GOT3 (cell line): ENCODE results near the gene CATSPERE.
"Not testable (repeated sequence)": the region's sequence is repeated elsewhere in the genome, so short reads cannot be mapped to it uniquely, and the experiment has no call there.

Source experiments
- DNase-seq: peaks from one replicate; lab custom pipeline; 2025; ENCODE audit warnings: mixed read lengths; lab: John Stamatoyannopoulos, UW

CATSPERE gene

DNA sequence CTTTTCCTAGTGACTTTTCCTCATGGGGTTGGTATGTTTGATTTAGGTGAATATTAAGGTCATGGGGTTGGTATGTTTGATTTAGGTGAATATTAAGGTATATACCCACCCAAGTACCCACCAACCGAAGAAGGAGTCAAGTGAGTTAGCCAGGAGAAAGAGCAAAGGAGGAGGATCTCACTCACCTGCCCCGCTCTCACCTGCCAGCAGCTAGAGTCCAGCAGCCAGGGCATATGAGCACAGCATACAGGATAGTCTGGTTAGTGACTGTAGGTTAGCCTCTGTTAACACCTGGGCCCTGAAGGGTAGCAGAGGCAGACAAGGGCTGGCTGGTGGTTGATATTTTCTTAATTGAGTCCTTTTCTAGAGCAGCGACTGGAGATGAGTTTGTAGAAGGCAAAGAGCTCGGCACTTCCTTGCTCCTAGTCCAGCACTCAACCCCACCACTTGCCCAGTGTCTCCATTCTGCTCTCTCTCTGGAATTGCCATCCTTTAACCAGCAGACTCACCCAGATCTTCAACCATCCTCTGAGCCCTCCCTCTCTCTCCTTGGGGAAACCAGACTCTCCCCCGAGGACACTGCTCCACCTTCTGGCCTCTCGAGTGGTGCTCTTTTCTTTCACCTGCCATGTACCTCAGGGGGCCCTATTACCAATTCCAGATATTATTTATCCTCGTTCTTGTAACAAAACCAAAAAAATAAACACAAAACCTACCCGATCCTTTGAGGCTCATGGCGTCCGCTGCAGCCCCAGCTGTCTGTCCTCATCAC is 175.6 kb downstream of the CATSPERE start:
- DNase-seq: no peak

DNA sequence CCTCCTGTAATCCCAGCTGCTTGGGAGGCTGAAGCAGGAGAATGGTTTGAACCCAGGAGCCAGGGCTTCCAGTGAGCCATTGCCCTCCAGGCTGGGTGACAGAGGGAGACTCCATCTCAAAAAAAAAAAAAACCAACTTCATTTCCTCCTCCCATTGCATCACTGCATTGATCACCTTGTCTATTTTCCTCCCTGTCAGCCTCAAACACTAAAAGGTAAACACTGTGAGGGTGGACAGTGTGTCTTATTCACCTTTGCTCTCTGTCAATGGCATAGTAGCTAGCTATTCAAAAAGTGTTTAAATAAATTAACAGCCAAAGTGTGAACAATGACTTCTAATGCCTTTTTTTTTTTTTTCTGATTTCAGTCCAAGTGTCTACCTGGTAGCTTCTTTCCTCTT is 178.5 kb downstream of the CATSPERE start:
- DNase-seq: no peak

DNA sequence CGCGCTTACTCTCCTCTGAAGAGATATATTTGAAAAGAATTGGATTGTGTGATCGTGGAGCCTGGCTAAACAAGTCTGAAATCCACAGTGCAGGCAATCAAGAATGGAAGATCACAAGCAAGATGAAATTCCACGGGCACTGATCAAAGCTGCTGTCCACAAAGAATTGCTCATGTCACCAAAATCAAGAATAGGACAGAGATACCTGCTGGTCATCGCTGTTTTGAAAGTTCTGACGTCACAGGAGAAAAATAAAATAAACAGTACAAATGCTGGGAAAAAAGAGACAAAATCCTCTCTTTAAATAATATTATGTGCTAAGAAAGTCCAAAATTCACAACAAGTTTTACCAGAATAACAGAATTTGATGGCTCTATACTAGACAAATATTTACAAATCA is 179.8 kb downstream of the CATSPERE start:
- DNase-seq: no peak

DNA sequence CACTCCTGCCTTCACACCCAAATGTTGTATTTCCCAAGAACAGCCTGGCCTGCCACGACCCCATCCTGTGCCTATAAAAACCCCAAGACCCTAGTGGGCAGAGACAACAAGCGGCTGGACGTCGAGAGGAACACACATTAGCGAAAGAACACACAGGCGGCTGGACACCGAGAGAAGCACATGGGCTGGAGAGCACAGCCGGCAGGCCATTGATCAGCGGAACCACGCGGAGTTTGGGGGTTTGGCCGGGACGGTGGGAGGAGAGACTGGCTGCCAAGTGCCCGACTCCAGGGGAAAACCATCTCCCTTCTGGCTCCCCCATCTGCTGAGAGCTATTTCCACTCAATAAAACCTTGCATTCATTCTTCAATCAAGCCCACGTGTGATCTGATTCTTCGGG is 181.5 kb downstream of the CATSPERE start:
- no peak for DNase-seq

DNA sequence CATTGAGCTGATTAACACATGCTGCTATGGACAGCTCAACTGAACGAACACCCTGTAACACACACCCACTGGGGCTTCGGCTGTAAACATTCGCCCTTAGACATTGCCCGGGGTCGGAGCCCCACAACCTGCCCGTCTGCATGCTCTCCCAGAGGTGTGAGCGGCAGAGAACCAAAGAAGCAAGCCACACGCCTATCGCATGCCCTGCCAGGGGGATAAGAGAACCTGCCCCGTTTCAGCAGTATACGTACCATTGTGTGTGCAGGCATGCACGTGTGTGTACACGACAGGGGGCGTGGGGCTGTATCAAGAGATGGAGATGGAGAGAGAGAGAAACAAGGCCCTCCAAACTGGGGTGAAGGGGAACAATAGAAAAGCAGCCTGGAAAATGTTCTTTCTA is 181.9 kb downstream of the CATSPERE start:
- no peak for DNase-seq

DNA sequence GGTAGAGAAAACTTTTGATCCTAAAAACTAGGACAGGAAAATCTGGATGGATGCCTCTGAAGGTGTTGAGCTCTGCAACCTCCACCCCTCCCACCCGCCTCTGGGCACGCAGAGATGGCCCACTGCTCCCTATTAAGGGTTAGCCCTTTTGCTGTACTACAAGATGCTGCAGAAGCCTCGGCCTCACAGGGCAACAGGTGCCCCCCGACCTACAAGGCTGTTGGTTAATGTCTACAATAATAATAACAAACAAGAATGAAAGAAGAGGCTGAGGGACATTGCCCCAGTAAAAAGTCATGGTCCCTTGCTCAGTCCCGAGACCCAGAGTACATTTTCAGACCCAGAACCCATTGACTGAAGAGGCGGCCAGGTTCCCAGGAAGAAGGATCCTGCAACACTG is 184.3 kb downstream of the CATSPERE start:
- no peak for DNase-seq

DNA sequence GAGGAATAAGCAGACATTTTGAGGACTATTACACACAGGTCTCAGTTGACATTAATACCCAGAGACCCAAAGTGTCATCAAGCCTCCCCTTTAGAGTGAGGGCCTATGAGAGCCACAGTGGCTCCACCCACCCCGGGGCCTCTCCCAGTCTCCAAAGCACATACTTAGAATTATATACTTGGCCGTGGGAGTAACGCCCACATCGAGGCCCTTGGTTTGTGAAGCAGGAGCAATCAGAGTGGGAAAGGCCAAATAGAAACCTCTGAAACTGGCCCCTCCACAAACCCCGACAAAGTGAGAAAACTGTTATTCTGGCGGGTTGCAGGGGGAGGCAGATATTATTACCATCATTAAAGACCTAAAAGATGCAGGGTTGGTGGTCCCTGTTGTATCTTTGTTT is 184.8 kb downstream of the CATSPERE start:
- no peak for DNase-seq

DNA sequence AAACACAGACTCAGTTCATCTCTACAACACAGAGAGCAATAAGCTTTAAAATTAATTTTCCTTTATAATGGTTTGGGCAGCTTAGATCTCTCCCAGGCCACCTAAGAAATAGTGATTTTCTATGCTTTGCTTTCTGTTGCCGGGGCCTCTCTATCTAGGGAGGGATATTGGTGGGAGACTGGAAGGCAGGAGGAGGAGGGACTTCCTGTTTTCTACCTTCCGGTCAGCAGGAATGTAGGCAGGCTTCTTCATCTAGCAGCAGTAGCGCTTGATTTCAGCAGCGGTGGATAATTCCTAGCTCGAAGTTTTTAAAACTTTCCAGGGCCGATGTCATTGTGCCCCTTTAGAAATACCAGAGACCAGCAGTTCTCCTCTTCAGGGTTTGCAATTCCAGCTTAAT is 186.7 kb downstream of the CATSPERE start:
- DNase-seq: no peak

DNA sequence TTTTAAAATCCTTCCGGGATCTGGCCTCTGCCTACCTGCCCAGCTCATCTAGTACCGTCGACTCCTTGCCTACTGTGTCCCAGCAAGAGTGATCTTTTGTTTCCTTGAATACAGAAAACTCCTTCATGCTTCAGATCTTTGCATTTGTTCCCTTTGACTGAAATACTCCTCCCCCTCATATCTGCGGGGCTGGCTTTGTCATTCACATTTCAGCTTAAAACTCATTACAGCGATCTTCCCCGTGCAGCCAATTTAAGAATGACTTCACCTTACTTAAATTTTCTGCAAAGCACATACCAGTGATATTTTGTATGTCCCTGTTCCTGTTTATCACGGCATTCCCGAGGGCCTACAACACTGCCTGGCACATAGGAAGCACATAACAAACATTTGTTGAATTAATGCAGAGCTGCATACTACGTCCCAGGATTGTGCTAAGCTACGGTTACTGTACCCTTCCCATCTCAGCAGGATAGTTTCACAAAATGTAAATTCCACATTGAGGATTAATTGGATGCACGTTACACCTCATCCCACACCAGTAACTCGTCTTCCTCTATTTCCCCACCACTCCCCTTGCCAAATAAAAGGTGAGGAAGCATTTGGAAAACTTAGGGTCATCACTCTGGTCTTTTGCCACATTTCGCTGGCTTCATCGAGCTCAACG is 191.0 kb downstream of the CATSPERE start:
- DNase-seq: no peak

DNA sequence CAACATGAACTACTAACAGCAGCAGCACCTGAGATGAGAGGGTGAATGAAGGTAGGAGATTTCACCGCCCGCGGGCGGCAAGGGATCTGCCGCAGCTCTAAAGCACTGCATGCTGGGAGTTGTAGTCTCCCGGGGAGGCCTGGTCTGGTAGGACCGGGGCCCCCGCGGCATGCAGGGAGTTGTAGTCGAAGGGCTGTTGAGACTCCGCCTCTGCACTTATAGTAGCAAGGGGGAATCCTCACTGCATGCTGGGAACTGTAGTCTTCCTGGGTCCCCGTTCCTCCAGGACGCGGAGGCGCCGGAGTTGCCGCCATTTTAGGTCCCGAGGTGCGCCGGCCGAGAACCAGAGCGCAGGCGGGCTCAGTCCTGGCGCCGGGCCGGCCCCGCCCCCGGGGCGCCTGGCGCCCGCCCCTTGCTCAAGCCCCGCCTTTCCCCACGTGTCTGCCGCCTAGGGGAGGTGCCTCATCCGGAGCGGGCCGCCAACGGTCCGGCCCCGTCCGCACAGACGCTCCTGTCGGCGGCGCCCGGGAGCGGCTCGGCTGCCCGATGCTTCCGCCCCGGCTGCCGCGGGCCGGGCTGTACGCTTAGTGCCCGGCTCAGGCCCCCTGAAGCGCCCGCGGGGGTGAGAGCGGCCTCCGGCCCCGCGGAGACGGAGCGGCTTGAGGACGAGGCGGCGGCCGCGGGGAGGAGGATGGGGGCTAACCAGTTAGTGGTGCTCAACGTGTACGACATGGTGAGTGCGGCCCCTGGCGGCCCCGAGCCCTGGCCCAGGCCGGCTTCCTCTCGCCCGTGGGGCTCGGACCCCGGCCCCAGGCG is 191.8 kb downstream of the CATSPERE start, which contains the start of gene DESI2:
Gene DESI2 (plus strand): TSS at position 504 of the 816 bp plus-strand sequence. CDS start 188 bp downstream, at position 692.
- DNase-seq: peak; percentile 98

DNA sequence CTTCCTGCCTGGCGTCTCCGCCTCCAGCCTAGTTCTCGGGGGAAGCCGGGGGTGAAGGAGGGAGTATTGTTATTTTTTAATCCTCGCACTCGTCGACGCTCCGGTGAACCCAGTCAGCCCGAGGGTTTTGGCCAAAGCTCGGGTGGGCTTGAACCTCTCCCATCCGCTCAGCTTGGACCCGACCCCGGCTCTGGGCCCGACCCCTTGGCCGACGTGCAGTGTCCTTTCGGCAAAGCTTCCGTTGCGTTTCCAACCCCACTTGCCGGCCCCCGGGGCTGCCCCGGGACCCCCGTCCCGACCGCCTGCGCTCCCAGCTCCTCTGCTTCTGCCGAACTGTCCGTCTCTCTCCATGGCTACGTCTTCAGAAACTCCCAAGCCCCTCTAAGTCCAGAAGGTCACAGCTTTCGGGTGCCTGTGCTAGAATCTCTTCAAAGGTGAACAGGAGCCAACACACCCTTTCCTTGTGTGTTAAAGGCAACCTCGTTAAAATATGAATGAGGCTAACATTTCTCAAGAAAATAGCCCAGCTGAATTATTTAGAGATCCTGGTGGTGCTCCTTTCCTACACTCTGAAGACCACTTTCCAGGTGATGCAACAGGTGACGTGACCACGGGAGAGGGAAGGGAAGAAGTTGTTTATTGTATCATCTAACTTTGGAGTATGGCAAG is 192.5 kb downstream of the CATSPERE start:
- DNase-seq: no peak

DNA sequence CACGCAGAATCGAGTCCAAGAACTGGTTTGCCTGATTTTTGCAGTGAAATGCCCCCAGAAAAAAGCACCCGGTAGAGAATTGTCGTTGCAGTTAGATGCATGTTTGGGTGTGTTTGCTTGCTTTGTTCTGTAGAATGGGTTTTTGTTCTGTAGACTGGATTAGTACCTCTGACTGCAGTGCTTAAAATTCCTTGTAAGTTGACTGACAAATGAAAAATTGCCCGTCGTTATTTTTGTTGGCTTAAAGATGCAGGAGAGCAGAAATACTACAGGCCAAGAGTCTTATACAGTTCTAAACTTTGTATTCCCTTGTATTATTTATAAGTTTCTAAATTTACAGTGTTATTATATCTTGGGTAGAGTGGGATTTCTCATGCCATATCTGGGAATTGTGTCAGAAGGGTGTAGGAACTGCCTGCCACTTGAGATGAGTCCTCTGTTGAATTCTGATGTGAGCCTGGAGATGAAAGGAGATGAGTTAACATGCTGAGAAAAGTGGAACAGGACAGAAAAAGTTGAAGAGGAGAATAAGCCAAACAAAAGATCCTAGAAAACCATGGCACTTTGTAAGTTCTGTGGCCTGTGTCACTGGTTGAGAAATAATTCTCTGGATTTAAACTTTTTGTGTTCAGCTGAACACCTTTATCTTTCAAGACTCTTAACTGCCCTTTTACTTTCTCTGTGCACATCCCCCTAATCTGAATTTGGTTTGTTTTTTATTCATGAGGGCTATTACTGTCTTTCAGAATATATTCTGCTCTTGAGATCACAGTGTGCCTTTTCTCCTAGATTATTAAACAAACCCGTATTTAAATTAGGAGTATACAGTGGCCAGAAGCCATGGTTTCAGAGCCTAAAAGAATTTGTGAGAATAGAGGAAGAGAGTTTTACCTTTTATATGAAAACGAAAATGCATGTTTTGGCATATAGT is 193.3 kb downstream of the CATSPERE start:
- DNase-seq: no peak

DNA sequence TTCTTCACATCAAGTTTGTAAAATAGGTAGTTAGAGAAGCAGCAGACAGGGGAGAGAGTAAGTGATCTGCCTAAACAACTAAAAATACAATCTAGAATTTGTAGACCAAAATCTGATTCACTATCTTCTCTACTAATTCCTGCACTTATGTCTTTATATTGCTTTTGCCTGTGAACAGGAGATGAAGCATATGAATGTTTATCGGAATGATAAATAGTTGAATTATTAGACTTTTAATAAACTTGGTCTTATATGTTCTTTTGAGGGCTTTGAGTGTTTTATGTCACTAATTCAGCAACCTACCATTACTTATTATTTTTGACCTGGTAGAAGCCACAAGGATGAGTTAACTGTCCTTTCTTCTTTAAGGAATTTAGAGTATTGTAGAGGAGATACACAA is 194.1 kb downstream of the CATSPERE start:
- no peak for DNase-seq

DNA sequence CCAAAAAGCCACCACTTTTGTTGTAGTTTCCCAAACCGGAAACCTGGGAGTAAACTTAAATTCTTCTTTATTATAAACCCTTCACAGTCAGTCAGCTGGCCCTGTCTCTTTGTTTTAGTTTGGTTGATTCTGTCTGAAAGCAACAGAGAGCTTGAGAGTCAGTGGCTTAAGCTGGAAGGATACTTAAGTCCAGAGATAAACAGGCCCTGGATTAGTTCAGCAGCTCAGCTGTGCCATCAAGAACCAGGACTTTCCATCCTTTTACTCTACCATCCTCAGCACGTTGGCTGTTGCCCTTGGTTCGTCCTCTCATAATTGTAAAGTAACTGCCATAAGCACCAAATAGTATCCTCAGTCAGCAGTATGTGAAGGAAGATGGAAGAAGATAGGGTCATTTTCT is 196.3 kb downstream of the CATSPERE start:
- DNase-seq: no peak

DNA sequence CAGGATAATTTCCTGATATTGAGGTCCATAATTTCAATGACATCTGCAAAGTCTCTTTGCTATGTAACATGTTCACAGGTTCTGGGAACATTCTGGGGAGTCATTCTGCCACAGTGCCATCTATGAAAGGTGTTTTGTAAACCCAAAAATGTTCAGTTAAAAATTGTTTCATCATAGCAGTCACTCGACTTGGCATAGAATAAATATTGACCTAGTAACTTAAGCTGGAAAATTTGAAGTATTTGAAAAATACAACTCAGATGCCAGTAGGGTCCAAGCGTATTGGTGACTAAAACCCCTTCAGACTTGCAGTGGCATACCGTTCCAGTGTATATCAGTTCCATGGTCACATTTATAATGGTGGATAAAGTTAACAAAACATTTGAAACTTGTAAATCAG is 198.6 kb downstream of the CATSPERE start:
- no peak for DNase-seq

DNA sequence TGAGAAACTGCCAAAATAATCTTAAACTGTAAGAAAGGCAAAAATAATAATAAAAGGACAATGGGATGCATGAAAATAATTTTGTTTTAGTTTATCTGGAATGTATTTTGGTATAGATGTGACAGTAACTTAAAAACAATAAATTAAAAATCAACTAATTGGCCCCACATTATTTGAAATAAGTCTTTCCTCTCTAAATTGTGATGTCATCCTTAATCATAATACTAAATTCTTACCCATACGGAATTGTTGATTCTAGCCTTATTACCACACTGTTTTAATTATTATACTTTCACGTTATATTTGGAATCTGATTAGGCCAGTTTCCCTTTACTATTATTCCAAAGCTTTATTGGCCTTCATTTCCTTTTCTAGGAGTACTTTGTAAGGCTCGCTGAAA is 199.5 kb downstream of the CATSPERE start:
- DNase-seq: no peak

DNA sequence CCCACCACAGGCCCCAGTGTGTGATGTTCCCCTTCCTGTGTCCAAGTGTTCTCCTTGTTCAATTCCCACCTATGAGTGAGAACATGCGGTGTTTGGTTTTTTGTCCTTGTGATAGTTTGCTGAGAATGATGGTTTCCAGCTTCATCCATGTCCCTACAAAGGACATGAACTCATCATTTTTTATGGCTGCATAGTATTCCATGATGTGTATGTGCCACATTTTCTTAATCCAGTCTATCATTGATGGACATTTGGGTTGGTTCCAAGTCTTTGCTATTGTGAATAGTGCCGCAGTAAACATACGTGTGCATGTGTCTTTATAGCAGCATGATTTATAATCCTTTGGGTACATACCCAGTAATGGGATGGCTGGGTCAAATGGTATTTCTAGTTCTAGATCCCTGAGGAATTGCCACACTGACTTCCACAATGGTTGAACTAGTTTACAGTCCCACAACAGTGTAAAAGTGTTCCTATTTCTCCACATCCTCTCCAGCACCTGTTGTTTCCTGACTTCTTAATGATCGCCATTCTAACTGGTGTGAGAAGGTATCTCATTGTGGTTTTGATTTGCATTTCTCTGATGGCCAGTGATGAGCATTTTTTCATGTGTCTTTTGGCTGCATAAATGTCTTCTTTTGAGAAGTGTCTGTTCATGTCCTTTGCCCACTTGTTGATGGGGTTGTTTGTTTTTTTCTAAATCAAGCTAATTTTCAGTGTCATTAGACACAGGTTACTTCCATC is 200.7 kb downstream of the CATSPERE start:
- not testable (repeated sequence) for DNase-seq

DNA sequence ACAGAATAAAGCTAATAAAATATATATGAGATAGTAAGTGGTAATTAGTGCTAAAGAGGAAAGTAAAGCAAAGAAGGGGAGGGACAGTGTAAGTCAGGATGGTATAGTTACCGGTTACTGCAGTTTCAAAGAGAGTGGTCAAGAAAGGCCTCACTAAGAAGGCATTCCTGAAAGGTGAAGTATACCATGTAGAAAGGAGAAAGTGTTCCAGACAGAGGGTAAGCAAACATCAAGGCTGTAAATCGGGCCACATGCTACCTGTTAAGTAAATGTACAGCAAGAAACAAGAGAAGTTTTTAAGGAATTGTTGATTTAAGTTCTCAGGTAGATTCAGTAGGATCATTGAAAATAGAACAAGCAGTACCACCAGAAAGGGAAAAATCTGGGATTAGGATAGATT is 201.5 kb downstream of the CATSPERE start:
- DNase-seq: no peak

DNA sequence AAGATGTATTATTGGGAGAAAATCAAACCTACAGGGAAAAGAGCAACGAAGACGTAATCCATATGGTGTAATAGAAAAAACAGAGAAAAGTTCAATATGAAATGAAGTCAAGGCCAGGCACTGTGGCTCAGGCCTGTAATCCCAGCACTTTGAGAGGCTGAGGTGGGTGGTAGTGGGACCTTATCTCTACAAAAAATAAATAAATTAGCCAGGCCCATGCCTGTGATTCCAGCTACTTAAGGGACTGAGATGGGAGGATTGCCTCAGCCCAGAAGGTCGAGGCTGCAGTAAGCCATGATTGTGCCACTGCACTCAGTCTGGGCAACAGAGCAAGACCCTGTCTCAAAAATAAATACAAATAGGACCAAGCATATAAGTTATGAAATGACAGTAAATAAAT is 203.3 kb downstream of the CATSPERE start:
- DNase-seq: no peak

DNA sequence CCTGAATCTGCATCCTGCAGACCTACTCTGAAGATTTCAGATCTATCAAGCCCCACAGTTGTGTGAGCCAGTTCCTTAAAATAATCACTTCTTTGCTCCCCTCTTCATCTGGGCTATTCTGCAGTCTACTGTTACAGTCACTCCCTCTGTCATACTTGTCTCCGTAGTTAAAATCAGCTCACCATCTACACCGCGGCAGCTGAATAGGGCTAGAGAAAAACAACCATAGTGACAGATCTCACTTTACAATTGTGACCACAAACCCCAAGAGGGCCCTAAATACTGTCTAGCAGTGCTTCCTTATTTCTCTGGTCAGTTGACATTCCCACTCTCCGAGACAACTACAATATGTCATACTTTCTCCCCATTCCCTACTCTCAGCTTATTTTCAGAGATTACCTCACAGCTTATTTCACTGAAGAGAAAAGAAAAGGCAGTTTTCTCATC is 204.7 kb downstream of the CATSPERE start:
- no peak for DNase-seq
